Fibroblast of lung (primary cell): ENCODE results near the gene FERMT2.

ENCODE experiments used
- EZH2 ChIP-seq: IDR thresholded peaks from 2 replicates; pipeline ENCODE4 v1.5.1; 2012; ENCODE audit warnings: low read length, control low read depth, mild to moderate bottlenecking; ENCODE audit errors: missing control alignments
- TF ChIP-seq, protein P1 (sequence below), 2 donors: IDR thresholded peaks in 1 of 2; conservative IDR thresholded peaks in 1 of 2; 1 replicate in 1 of 2; 2 replicates in 1 of 2; pipeline ENCODE4 v1.5.1; 2011 to 2012; ENCODE audit warnings: low read length in 2 of 2, control low read depth in 1 of 2, inconsistent platforms in 1 of 2, low read depth in 1 of 2, mild to moderate bottlenecking in 1 of 2

DNA sequence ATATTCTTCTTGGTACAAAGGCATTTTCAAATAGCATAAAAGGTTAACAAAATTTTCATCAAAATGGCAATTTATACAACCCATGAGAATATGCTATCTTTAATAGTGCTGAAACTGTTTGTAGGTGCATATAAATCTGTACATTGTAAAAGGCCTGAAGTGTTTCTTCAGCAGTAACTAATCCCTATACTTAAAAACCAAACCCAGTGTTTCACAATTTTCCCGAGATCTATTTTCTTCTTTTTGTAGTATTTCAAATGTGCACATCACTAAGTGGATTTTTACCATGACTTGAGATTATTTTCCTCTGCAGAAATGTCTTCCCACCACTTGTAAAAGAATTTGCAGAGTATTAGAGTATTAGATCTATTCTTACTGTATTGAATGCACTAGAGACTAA, 76.5 kb downstream of the FERMT2 start:
- TF ChIP-seq, protein P1, sequence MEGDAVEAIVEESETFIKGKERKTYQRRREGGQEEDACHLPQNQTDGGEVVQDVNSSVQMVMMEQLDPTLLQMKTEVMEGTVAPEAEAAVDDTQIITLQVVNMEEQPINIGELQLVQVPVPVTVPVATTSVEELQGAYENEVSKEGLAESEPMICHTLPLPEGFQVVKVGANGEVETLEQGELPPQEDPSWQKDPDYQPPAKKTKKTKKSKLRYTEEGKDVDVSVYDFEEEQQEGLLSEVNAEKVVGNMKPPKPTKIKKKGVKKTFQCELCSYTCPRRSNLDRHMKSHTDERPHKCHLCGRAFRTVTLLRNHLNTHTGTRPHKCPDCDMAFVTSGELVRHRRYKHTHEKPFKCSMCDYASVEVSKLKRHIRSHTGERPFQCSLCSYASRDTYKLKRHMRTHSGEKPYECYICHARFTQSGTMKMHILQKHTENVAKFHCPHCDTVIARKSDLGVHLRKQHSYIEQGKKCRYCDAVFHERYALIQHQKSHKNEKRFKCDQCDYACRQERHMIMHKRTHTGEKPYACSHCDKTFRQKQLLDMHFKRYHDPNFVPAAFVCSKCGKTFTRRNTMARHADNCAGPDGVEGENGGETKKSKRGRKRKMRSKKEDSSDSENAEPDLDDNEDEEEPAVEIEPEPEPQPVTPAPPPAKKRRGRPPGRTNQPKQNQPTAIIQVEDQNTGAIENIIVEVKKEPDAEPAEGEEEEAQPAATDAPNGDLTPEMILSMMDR (conservative IDR thresholded peaks at IDR 0.05 in 1 of 2, IDR thresholded peaks at IDR 0.05 in 1 of 2; ENCODE audit: low read depth in 1 of 2, low read length in 2 of 2): no peak
- no peak for TF ChIP-seq EZH2
